H9 (cell line): ENCODE data around the gene PSTPIP1. TPM values are rescaled to one million over a fixed set of nuclear protein-coding genes. Genes with fewer than 3 reads are reported as not detected.

Experiments
- DNase-seq: peaks from one replicate; pipeline ENCODE4 v3.0.0-alpha.2; 2017
- H2AFZ ChIP-seq: one replicate; pipeline ENCODE4 v1.6.1; 2013; ENCODE audit warnings: mild to moderate bottlenecking, low read length, control low read depth, moderate library complexity
- H2AK5ac ChIP-seq: 2 replicates; pipeline ENCODE4 v1.6.1; 2013; ENCODE audit warnings: low read length, control low read depth, mixed read lengths; ENCODE audit not compliant: insufficient read length
- H2BK120ac ChIP-seq: one replicate; pipeline ENCODE4 v1.6.1; 2013; ENCODE audit warnings: low read depth, mild to moderate bottlenecking, low read length, control low read depth, inconsistent platforms; ENCODE audit not compliant: poor library complexity, severe bottlenecking
- H2BK12ac ChIP-seq: 2 replicates; pipeline ENCODE4 v1.6.1; 2013; ENCODE audit warnings: low read length, control low read depth, mixed read lengths, low read depth; ENCODE audit not compliant: insufficient read length
- H2BK15ac ChIP-seq: 2 replicates; pipeline ENCODE4 v1.6.1; 2013; ENCODE audit warnings: low read depth, low read length, control low read depth
- H2BK20ac ChIP-seq: one replicate; pipeline ENCODE4 v1.6.1; 2013; ENCODE audit warnings: low read depth, mild to moderate bottlenecking, low read length, control low read depth, inconsistent platforms; ENCODE audit not compliant: poor library complexity, severe bottlenecking
- H2BK5ac ChIP-seq: 2 replicates; pipeline ENCODE4 v1.6.1; 2013; ENCODE audit warnings: low read length, control low read depth, mixed read lengths; ENCODE audit not compliant: insufficient read length
- H3K14ac ChIP-seq: 2 replicates; pipeline ENCODE4 v1.6.1; 2013; ENCODE audit warnings: low read length, control low read depth; ENCODE audit not compliant: insufficient read depth
- H3K18ac ChIP-seq: 2 replicates; pipeline ENCODE4 v1.6.1; 2013; ENCODE audit warnings: low read depth, mild to moderate bottlenecking, mixed read lengths, low read length, control low read depth; ENCODE audit not compliant: insufficient read length
- H3K23ac ChIP-seq: 2 replicates; pipeline ENCODE4 v1.6.1; 2013; ENCODE audit warnings: low read length, control low read depth, mixed read lengths, low read depth; ENCODE audit not compliant: insufficient read length
- H3K23me2 ChIP-seq: 2 replicates; pipeline ENCODE4 v1.6.1; 2013; ENCODE audit warnings: low read depth, mild to moderate bottlenecking, mixed read lengths, low read length, control low read depth; ENCODE audit not compliant: insufficient read length, poor library complexity, severe bottlenecking
- H3K27ac ChIP-seq: 2 replicates; pipeline ENCODE4 v1.5.1; 2013; ENCODE audit warnings: low read length, control low read depth, mixed read lengths, low read depth; ENCODE audit not compliant: insufficient read length
- H3K27me3 ChIP-seq: 2 replicates; pipeline ENCODE4 v1.6.1; 2013; ENCODE audit warnings: low read length, control low read depth, inconsistent platforms; ENCODE audit not compliant: insufficient read depth
- H3K4ac ChIP-seq: 2 replicates; pipeline ENCODE4 v1.6.1; 2013; ENCODE audit warnings: low read depth, mild to moderate bottlenecking, control low read depth, inconsistent platforms, low read length, moderate library complexity
- H3K4me1 ChIP-seq: 2 replicates; pipeline ENCODE4 v1.6.1; 2013; ENCODE audit warnings: low read length, control low read depth, inconsistent platforms; ENCODE audit not compliant: insufficient read depth
- H3K4me2 ChIP-seq: 2 replicates; pipeline ENCODE4 v1.6.1; 2013; ENCODE audit warnings: low read length, control low read depth, mixed read lengths; ENCODE audit not compliant: insufficient read length, insufficient read depth
- H3K56ac ChIP-seq: 2 replicates; pipeline ENCODE4 v1.6.1; 2013; ENCODE audit warnings: low read depth, mild to moderate bottlenecking, mixed read lengths, low read length, control low read depth; ENCODE audit not compliant: insufficient read length
- H3K79me1 ChIP-seq: 2 replicates; pipeline ENCODE4 v1.6.1; 2013; ENCODE audit warnings: low read depth, mild to moderate bottlenecking, moderate library complexity, low read length, control low read depth, inconsistent platforms; ENCODE audit not compliant: insufficient read depth, poor library complexity, severe bottlenecking
- H3K79me2 ChIP-seq: 2 replicates; pipeline ENCODE4 v1.6.1; 2013; ENCODE audit warnings: low read length, control low read depth, inconsistent platforms; ENCODE audit not compliant: insufficient read depth
- H3K9ac ChIP-seq: 2 replicates; pipeline ENCODE4 v1.6.1; 2013; ENCODE audit warnings: low read length, control low read depth, mixed read lengths; ENCODE audit not compliant: insufficient read length; ENCODE audit errors: extremely low read depth
- H3K9me3 ChIP-seq: one replicate; pipeline ENCODE4 v1.6.1; 2013; ENCODE audit warnings: low read depth, low read length, inconsistent platforms; ENCODE audit not compliant: control insufficient read depth
- H3T11ph ChIP-seq: one replicate; pipeline ENCODE4 v1.6.1; 2013; ENCODE audit warnings: mild to moderate bottlenecking, low read length, control low read depth, inconsistent platforms
- H4K20me1 ChIP-seq: one replicate; pipeline ENCODE4 v1.6.1; 2013; ENCODE audit not compliant: control insufficient read depth, insufficient read length, insufficient read depth
- H4K5ac ChIP-seq: 2 replicates; pipeline ENCODE4 v1.6.1; 2013; ENCODE audit warnings: low read depth, mild to moderate bottlenecking, mixed read lengths, low read length, control low read depth; ENCODE audit not compliant: insufficient read length
- H4K8ac ChIP-seq: replicated peaks from 2 replicates; pipeline ENCODE4 v1.6.1; 2013; ENCODE audit warnings: low read length, control low read depth, mixed read lengths, low read depth; ENCODE audit not compliant: insufficient read length
- H4K91ac ChIP-seq: 2 replicates; pipeline ENCODE4 v1.6.1; 2013; ENCODE audit warnings: low read depth, mild to moderate bottlenecking, moderate library complexity, mixed read lengths, low read length, control low read depth; ENCODE audit not compliant: insufficient read length
- H3K27ac Mint-ChIP-seq, 3 experiments: 2 replicates in 2 of 3; 3 replicates in 1 of 3; pipeline ENCODE4 v1.8.0; 2020 to 2021; ENCODE audit warnings: mixed read lengths in 3 of 3, mild to moderate bottlenecking in 1 of 3, moderate library complexity in 1 of 3
- H3K27me3 Mint-ChIP-seq: 2 replicates; pipeline ENCODE4 v1.8.0; 2021; ENCODE audit warnings: low read depth, mild to moderate bottlenecking, moderate library complexity, mixed read lengths
- H3K36me3 Mint-ChIP-seq, 3 experiments: 2 replicates in 2 of 3; 3 replicates in 1 of 3; pipeline ENCODE4 v1.8.0; 2020 to 2021; ENCODE audit warnings: low read depth in 3 of 3, mixed read lengths in 3 of 3; ENCODE audit not compliant: insufficient read depth in 1 of 3
- H3K4me1 Mint-ChIP-seq, 2 experiments: 2 replicates each; pipeline ENCODE4 v1.8.0; 2020; ENCODE audit warnings: mixed read lengths in 2 of 2
- H3K4me3 Mint-ChIP-seq, 2 experiments: 2 replicates in 1 of 2; 3 replicates in 1 of 2; pipeline ENCODE4 v1.8.0; 2020 to 2021; ENCODE audit warnings: mild to moderate bottlenecking in 2 of 2, mixed read lengths in 2 of 2, moderate library complexity in 1 of 2
- H3K9me3 Mint-ChIP-seq, 2 experiments: 2 replicates in 1 of 2; 3 replicates in 1 of 2; pipeline ENCODE4 v1.8.0; 2020; ENCODE audit warnings: mild to moderate bottlenecking in 2 of 2, mixed read lengths in 2 of 2, moderate library complexity in 1 of 2
- WGBS: extraction: QIAGEN DNeasy Blood & Tissue Kit; methylation state at CpG from one replicate; pipeline ENCODE4 v1.1.7; 2013; ENCODE audit warnings: missing lambda C conversion rate, low lambda C conversion rate, mixed read lengths; ENCODE audit not compliant: insufficient read length; ENCODE audit errors: extremely low coverage; 5-methylcytosine and 5-hydroxymethylcytosine counted together
- total RNA-seq: library from RNA; stranded (reverse); gene quantifications from 2 replicates; pipeline ENCODE4 v1.2.1, GENCODE V29; 2021
- TF ChIP-seq, protein P1 (sequence below): fragments of 200-600 bp; sonication (generic); conservative IDR thresholded peaks from 3 replicates; pipeline ENCODE4 v1.8.0; 2021; ENCODE audit warnings: antibody characterized with exemption, mild to moderate bottlenecking

Gene PSTPIP1
- total RNA-seq, 1 experiment from 2014 or later = 1.8 TPM

DNA sequence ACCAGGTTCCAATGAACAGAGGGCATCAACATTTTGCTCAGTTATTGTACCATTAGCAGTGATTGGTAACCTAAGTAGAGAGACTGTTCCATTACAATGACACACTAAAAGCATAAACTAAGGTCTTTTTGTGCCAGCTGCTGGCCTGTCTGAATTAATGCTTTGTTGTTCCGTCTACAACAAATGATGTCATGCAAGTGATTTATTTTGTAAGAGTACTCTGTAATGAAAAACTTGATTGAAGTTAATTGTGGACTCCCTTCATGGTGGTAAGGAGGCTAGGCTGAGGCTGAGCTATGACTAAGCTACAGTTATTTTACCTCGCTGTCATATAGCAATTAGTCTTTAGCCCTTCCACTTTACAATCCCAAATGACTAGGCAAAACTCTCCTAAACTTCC, 40.2 kb upstream of the PSTPIP1 start:
- Histone ChIP-seq H4K8ac (no peak overlapping the region), H3K79me1 (no peaks in the 10 kb centered on the region), H3K27me3 (no peaks in the 10 kb centered on the region), H3K56ac (no peak overlapping the region), H3K9me3 (no peaks in the 10 kb centered on the region), H3K4me2 (no peak overlapping the region), H3K23ac (no peak overlapping the region), H3K4ac (no peak overlapping the region), H3K18ac (no peak overlapping the region), H2BK120ac (no peak overlapping the region), H3K4me1 (no peaks in the 10 kb centered on the region), H2BK15ac (no peak overlapping the region), H3K23me2 (no peaks in the 10 kb centered on the region), H2AFZ (no peak overlapping the region), H4K91ac (no peak overlapping the region), H2BK12ac (no peak overlapping the region), H2BK20ac (no peak overlapping the region), H3K14ac (no peak overlapping the region), H4K5ac (no peak overlapping the region), H3K9ac (no peak overlapping the region), H3T11ph (no peak overlapping the region), H2AK5ac (no peak overlapping the region), H3K79me2 (no peaks in the 10 kb centered on the region), H3K27ac (no peak overlapping the region), H4K20me1 (no peaks in the 10 kb centered on the region), H2BK5ac (no peak overlapping the region)
- Mint-ChIP-seq H3K4me3 (no peak overlapping the region), H3K36me3 (peaks cover 0 to 11% (median 11%) of the 10 kb centered on the region in 3 experiments; a peak in 5 of 7 replicates), H3K27me3 (peaks cover 2% of the 10 kb centered on the region; the same call in 1 of the 2 replicates), H3K4me1 (peaks cover 3 to 7% of the 10 kb centered on the region in 2 experiments; a peak in 3 of 4 replicates), H3K27ac (no peak overlapping the region), H3K9me3 (peaks cover 0 to 3% of the 10 kb centered on the region in 2 experiments; a peak in 2 of 5 replicates)
- WGBS = no CpG with 5 or more reads among the region's 2 CpGs
- DNase-seq = no peak
- TF ChIP-seq, protein P1, sequence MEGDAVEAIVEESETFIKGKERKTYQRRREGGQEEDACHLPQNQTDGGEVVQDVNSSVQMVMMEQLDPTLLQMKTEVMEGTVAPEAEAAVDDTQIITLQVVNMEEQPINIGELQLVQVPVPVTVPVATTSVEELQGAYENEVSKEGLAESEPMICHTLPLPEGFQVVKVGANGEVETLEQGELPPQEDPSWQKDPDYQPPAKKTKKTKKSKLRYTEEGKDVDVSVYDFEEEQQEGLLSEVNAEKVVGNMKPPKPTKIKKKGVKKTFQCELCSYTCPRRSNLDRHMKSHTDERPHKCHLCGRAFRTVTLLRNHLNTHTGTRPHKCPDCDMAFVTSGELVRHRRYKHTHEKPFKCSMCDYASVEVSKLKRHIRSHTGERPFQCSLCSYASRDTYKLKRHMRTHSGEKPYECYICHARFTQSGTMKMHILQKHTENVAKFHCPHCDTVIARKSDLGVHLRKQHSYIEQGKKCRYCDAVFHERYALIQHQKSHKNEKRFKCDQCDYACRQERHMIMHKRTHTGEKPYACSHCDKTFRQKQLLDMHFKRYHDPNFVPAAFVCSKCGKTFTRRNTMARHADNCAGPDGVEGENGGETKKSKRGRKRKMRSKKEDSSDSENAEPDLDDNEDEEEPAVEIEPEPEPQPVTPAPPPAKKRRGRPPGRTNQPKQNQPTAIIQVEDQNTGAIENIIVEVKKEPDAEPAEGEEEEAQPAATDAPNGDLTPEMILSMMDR = no peak
